Measurements from ENCODE around the gene RPL22.

Gene RPL22

GRCh38 chr1:6241107-6241886 is 41.9 kb upstream of the RPL22 start:
- no peak overlapping the region for H4K8ac ChIP-seq (ENCODE audit: low read length)
- no peak overlapping the region for H3K27ac ChIP-seq (ENCODE audit: low read length, poor library complexity, severe bottlenecking)
- H3K79me1 ChIP-seq (replicated peaks; ENCODE audit: low read length, poor library complexity, severe bottlenecking): no peaks in the 10 kb centered on the region
- no peak overlapping the region for H3K9ac ChIP-seq (ENCODE audit: low read length)
- H3K23ac ChIP-seq (ENCODE audit: low read length in 2 of 2): no peak overlapping the region
- H3K36me3 ChIP-seq (ENCODE audit: control insufficient read depth in 1 of 2, insufficient read depth in 2 of 2, low read depth in 1 of 2, low read length in 2 of 2): no peaks in the 10 kb centered on the region
- H3K4me2 ChIP-seq (ENCODE audit: low read length, poor library complexity, severe bottlenecking): peak overlapping the region; percentile 56
- WGBS: 32% methylated on average over 32 of the region's 33 CpGs
- no peak overlapping the region for H2BK15ac ChIP-seq (ENCODE audit: low read depth, poor library complexity, severe bottlenecking)
- H2BK12ac ChIP-seq (ENCODE audit: low read length in 2 of 2): no peak overlapping the region
- H3K18ac ChIP-seq (ENCODE audit: low read depth in 1 of 2, low read length in 2 of 2): no peak overlapping the region
- no peak for DNase-seq
- H3K14ac ChIP-seq (ENCODE audit: low read length in 2 of 2): no peak overlapping the region
- H4K91ac ChIP-seq (ENCODE audit: low read length): no peak overlapping the region
- H3K27me3 ChIP-seq (ENCODE audit: control insufficient read depth in 1 of 2, insufficient read depth in 1 of 2, low read length in 2 of 2): peaks cover 42 to 60% of the 10 kb centered on the region in 2 experiments
- H3K9me3 ChIP-seq (ENCODE audit: control insufficient read depth, low read length): no peaks in the 10 kb centered on the region
- H3K4me1 ChIP-seq (ENCODE audit: control insufficient read depth, insufficient read depth, low read depth, low read length): peaks cover 24% of the 10 kb centered on the region
- no peak overlapping the region for H2AK5ac ChIP-seq (ENCODE audit: low read length, severe bottlenecking)
- no peak overlapping the region for H2BK120ac ChIP-seq (ENCODE audit: low read depth, low read length)
- no peak overlapping the region for H2BK5ac ChIP-seq (ENCODE audit: low read depth, low read length, poor library complexity, severe bottlenecking)
- no peak overlapping the region for H2AFZ ChIP-seq (ENCODE audit: low read depth, low read length)
- no peak overlapping the region for H3K4ac ChIP-seq (ENCODE audit: low read depth in 1 of 2, low read length in 2 of 2)
- peak overlapping the region in 1 of 2 experiments; percentile 14 for H3K4me3 ChIP-seq (ENCODE audit: insufficient read depth in 1 of 2, low read depth in 1 of 2, low read length in 2 of 2)

- peak; percentile 66 for DNase-seq
- Histone ChIP-seq H4K91ac (ENCODE audit: low read length) (no peak overlapping the region), H2BK15ac (ENCODE audit: low read depth, poor library complexity, severe bottlenecking) (no peak overlapping the region), H3K4me3 (ENCODE audit: insufficient read depth in 1 of 2, low read depth in 1 of 2, low read length in 2 of 2) (no peak overlapping the region), H3K4ac (ENCODE audit: low read depth in 1 of 2, low read length in 2 of 2) (no peak overlapping the region), H3K27me3 (ENCODE audit: control insufficient read depth in 1 of 2, insufficient read depth in 1 of 2, low read length in 2 of 2) (peaks cover 33 to 51% of the 10 kb centered on the region in 2 experiments), H3K27ac (ENCODE audit: low read length, poor library complexity, severe bottlenecking) (no peak overlapping the region), H2BK12ac (ENCODE audit: low read length in 2 of 2) (no peak overlapping the region), H4K8ac (ENCODE audit: low read length) (no peak overlapping the region), H2AK5ac (ENCODE audit: low read length, severe bottlenecking) (no peak overlapping the region), H3K14ac (ENCODE audit: low read length in 2 of 2) (no peak overlapping the region), H3K4me1 (ENCODE audit: control insufficient read depth, insufficient read depth, low read depth, low read length) (peaks cover 16% of the 10 kb centered on the region), H3K9me3 (ENCODE audit: control insufficient read depth, low read length) (no peaks in the 10 kb centered on the region), H2BK5ac (ENCODE audit: low read depth, low read length, poor library complexity, severe bottlenecking) (no peak overlapping the region), H3K79me1 (replicated peaks; ENCODE audit: low read length, poor library complexity, severe bottlenecking) (peaks cover 3% of the 10 kb centered on the region), H3K36me3 (ENCODE audit: control insufficient read depth in 1 of 2, insufficient read depth in 2 of 2, low read depth in 1 of 2, low read length in 2 of 2) (no peaks in the 10 kb centered on the region), H2BK120ac (ENCODE audit: low read depth, low read length) (no peak overlapping the region), H3K23ac (ENCODE audit: low read length in 2 of 2) (no peak overlapping the region), H2AFZ (ENCODE audit: low read depth, low read length) (no peak overlapping the region), H3K18ac (ENCODE audit: low read depth in 1 of 2, low read length in 2 of 2) (no peak overlapping the region), H3K9ac (ENCODE audit: low read length) (no peak overlapping the region), H3K4me2 (ENCODE audit: low read length, poor library complexity, severe bottlenecking) (no peak overlapping the region)
- WGBS: 52% methylated on average over 17 of the region's 17 CpGs
Observed at GRCh38 chr1:6239950-6240768, 40.8 kb upstream of the RPL22 start.

GRCh38 chr1:6239213-6239752 is 39.9 kb upstream of the RPL22 start:
- peaks cover 8% of the 10 kb centered on the region for H3K79me1 ChIP-seq (replicated peaks; ENCODE audit: low read length, poor library complexity, severe bottlenecking)
- H3K27ac ChIP-seq (ENCODE audit: low read length, poor library complexity, severe bottlenecking): no peak overlapping the region
- H3K4ac ChIP-seq (ENCODE audit: low read depth in 1 of 2, low read length in 2 of 2): no peak overlapping the region
- no peak for DNase-seq
- H3K36me3 ChIP-seq (ENCODE audit: control insufficient read depth in 1 of 2, insufficient read depth in 2 of 2, low read depth in 1 of 2, low read length in 2 of 2): no peaks in the 10 kb centered on the region
- H2BK15ac ChIP-seq (ENCODE audit: low read depth, poor library complexity, severe bottlenecking): no peak overlapping the region
- no peak overlapping the region for H3K4me2 ChIP-seq (ENCODE audit: low read length, poor library complexity, severe bottlenecking)
- no peak overlapping the region for H3K18ac ChIP-seq (ENCODE audit: low read depth in 1 of 2, low read length in 2 of 2)
- no peaks in the 10 kb centered on the region for H3K9me3 ChIP-seq (ENCODE audit: control insufficient read depth, low read length)
- 41% methylated on average over 5 of the region's 7 CpGs for WGBS
- no peak overlapping the region for H3K9ac ChIP-seq (ENCODE audit: low read length)
- no peak overlapping the region for H3K14ac ChIP-seq (ENCODE audit: low read length in 2 of 2)
- no peak overlapping the region for H3K4me3 ChIP-seq (ENCODE audit: insufficient read depth in 1 of 2, low read depth in 1 of 2, low read length in 2 of 2)
- no peak overlapping the region for H2BK12ac ChIP-seq (ENCODE audit: low read length in 2 of 2)
- H3K27me3 ChIP-seq (ENCODE audit: control insufficient read depth in 1 of 2, insufficient read depth in 1 of 2, low read length in 2 of 2): peaks cover 28 to 46% of the 10 kb centered on the region in 2 experiments
- no peak overlapping the region for H2BK120ac ChIP-seq (ENCODE audit: low read depth, low read length)
- H4K91ac ChIP-seq (ENCODE audit: low read length): no peak overlapping the region
- no peak overlapping the region for H2AK5ac ChIP-seq (ENCODE audit: low read length, severe bottlenecking)
- H3K23ac ChIP-seq (ENCODE audit: low read length in 2 of 2): no peak overlapping the region
- H4K8ac ChIP-seq (ENCODE audit: low read length): no peak overlapping the region
- H2BK5ac ChIP-seq (ENCODE audit: low read depth, low read length, poor library complexity, severe bottlenecking): no peak overlapping the region
- H2AFZ ChIP-seq (ENCODE audit: low read depth, low read length): no peak overlapping the region
- peaks cover 21% of the 10 kb centered on the region for H3K4me1 ChIP-seq (ENCODE audit: control insufficient read depth, insufficient read depth, low read depth, low read length)

GRCh38 chr1:6237093-6237492 is 37.7 kb upstream of the RPL22 start:
- 100% methylated on average over 4 of the region's 4 CpGs for WGBS
- Histone ChIP-seq H3K4me3 (ENCODE audit: insufficient read depth in 1 of 2, low read depth in 1 of 2, low read length in 2 of 2) (no peak overlapping the region), H4K8ac (ENCODE audit: low read length) (no peak overlapping the region), H2BK15ac (ENCODE audit: low read depth, poor library complexity, severe bottlenecking) (no peak overlapping the region), H3K9ac (ENCODE audit: low read length) (no peak overlapping the region), H2BK12ac (ENCODE audit: low read length in 2 of 2) (no peak overlapping the region), H2AFZ (ENCODE audit: low read depth, low read length) (no peak overlapping the region), H3K23ac (ENCODE audit: low read length in 2 of 2) (no peak overlapping the region), H4K91ac (ENCODE audit: low read length) (no peak overlapping the region), H2BK5ac (ENCODE audit: low read depth, low read length, poor library complexity, severe bottlenecking) (no peak overlapping the region), H2BK120ac (ENCODE audit: low read depth, low read length) (no peak overlapping the region), H3K27me3 (ENCODE audit: control insufficient read depth in 1 of 2, insufficient read depth in 1 of 2, low read length in 2 of 2) (peaks cover 12 to 29% of the 10 kb centered on the region in 2 experiments), H3K27ac (ENCODE audit: low read length, poor library complexity, severe bottlenecking) (no peak overlapping the region), H3K79me1 (replicated peaks; ENCODE audit: low read length, poor library complexity, severe bottlenecking) (peaks cover 19% of the 10 kb centered on the region), H3K36me3 (ENCODE audit: control insufficient read depth in 1 of 2, insufficient read depth in 2 of 2, low read depth in 1 of 2, low read length in 2 of 2) (peaks cover 3 to 10% of the 10 kb centered on the region in 2 experiments), H3K9me3 (ENCODE audit: control insufficient read depth, low read length) (no peaks in the 10 kb centered on the region), H3K18ac (ENCODE audit: low read depth in 1 of 2, low read length in 2 of 2) (no peak overlapping the region), H3K4me2 (ENCODE audit: low read length, poor library complexity, severe bottlenecking) (no peak overlapping the region), H3K4ac (ENCODE audit: low read depth in 1 of 2, low read length in 2 of 2) (no peak overlapping the region), H3K14ac (ENCODE audit: low read length in 2 of 2) (no peak overlapping the region), H2AK5ac (ENCODE audit: low read length, severe bottlenecking) (no peak overlapping the region), H3K4me1 (ENCODE audit: control insufficient read depth, insufficient read depth, low read depth, low read length) (peaks cover 19% of the 10 kb centered on the region)
- no peak for DNase-seq

Measured in mesenchymal stem cell (in vitro differentiated cells and primary cell).